H9 (cell line): ENCODE measurements around the gene ZNF101. TPM values are rescaled to one million over a fixed set of nuclear protein-coding genes. Genes with fewer than 3 reads are reported as not detected.

Experiments
- DNase-seq: peaks from one replicate; pipeline ENCODE4 v3.0.0-alpha.2; 2017
- H2AFZ ChIP-seq: one replicate; pipeline ENCODE4 v1.6.1; 2013; ENCODE audit warnings: mild to moderate bottlenecking, low read length, control low read depth, moderate library complexity
- H2AK5ac ChIP-seq: 2 replicates; pipeline ENCODE4 v1.6.1; 2013; ENCODE audit warnings: low read length, control low read depth, mixed read lengths; ENCODE audit not compliant: insufficient read length
- H2BK120ac ChIP-seq: one replicate; pipeline ENCODE4 v1.6.1; 2013; ENCODE audit warnings: low read depth, mild to moderate bottlenecking, low read length, control low read depth, inconsistent platforms; ENCODE audit not compliant: poor library complexity, severe bottlenecking
- H2BK12ac ChIP-seq: 2 replicates; pipeline ENCODE4 v1.6.1; 2013; ENCODE audit warnings: low read length, control low read depth, mixed read lengths, low read depth; ENCODE audit not compliant: insufficient read length
- H2BK15ac ChIP-seq: 2 replicates; pipeline ENCODE4 v1.6.1; 2013; ENCODE audit warnings: low read depth, low read length, control low read depth
- H2BK20ac ChIP-seq: one replicate; pipeline ENCODE4 v1.6.1; 2013; ENCODE audit warnings: low read depth, mild to moderate bottlenecking, low read length, control low read depth, inconsistent platforms; ENCODE audit not compliant: poor library complexity, severe bottlenecking
- H2BK5ac ChIP-seq: 2 replicates; pipeline ENCODE4 v1.6.1; 2013; ENCODE audit warnings: low read length, control low read depth, mixed read lengths; ENCODE audit not compliant: insufficient read length
- H3K14ac ChIP-seq: 2 replicates; pipeline ENCODE4 v1.6.1; 2013; ENCODE audit warnings: low read length, control low read depth; ENCODE audit not compliant: insufficient read depth
- H3K18ac ChIP-seq: 2 replicates; pipeline ENCODE4 v1.6.1; 2013; ENCODE audit warnings: low read depth, mild to moderate bottlenecking, mixed read lengths, low read length, control low read depth; ENCODE audit not compliant: insufficient read length
- H3K23ac ChIP-seq: 2 replicates; pipeline ENCODE4 v1.6.1; 2013; ENCODE audit warnings: low read length, control low read depth, mixed read lengths, low read depth; ENCODE audit not compliant: insufficient read length
- H3K23me2 ChIP-seq: 2 replicates; pipeline ENCODE4 v1.6.1; 2013; ENCODE audit warnings: low read depth, mild to moderate bottlenecking, mixed read lengths, low read length, control low read depth; ENCODE audit not compliant: insufficient read length, poor library complexity, severe bottlenecking
- H3K27ac ChIP-seq: 2 replicates; pipeline ENCODE4 v1.5.1; 2013; ENCODE audit warnings: low read length, control low read depth, mixed read lengths, low read depth; ENCODE audit not compliant: insufficient read length
- H3K27me3 ChIP-seq: 2 replicates; pipeline ENCODE4 v1.6.1; 2013; ENCODE audit warnings: low read length, control low read depth, inconsistent platforms; ENCODE audit not compliant: insufficient read depth
- H3K4ac ChIP-seq: 2 replicates; pipeline ENCODE4 v1.6.1; 2013; ENCODE audit warnings: low read depth, mild to moderate bottlenecking, control low read depth, inconsistent platforms, low read length, moderate library complexity
- H3K4me1 ChIP-seq: 2 replicates; pipeline ENCODE4 v1.6.1; 2013; ENCODE audit warnings: low read length, control low read depth, inconsistent platforms; ENCODE audit not compliant: insufficient read depth
- H3K4me2 ChIP-seq: 2 replicates; pipeline ENCODE4 v1.6.1; 2013; ENCODE audit warnings: low read length, control low read depth, mixed read lengths; ENCODE audit not compliant: insufficient read length, insufficient read depth
- H3K56ac ChIP-seq: 2 replicates; pipeline ENCODE4 v1.6.1; 2013; ENCODE audit warnings: low read depth, mild to moderate bottlenecking, mixed read lengths, low read length, control low read depth; ENCODE audit not compliant: insufficient read length
- H3K79me1 ChIP-seq: 2 replicates; pipeline ENCODE4 v1.6.1; 2013; ENCODE audit warnings: low read depth, mild to moderate bottlenecking, moderate library complexity, low read length, control low read depth, inconsistent platforms; ENCODE audit not compliant: insufficient read depth, poor library complexity, severe bottlenecking
- H3K79me2 ChIP-seq: 2 replicates; pipeline ENCODE4 v1.6.1; 2013; ENCODE audit warnings: low read length, control low read depth, inconsistent platforms; ENCODE audit not compliant: insufficient read depth
- H3K9ac ChIP-seq: 2 replicates; pipeline ENCODE4 v1.6.1; 2013; ENCODE audit warnings: low read length, control low read depth, mixed read lengths; ENCODE audit not compliant: insufficient read length; ENCODE audit errors: extremely low read depth
- H3K9me3 ChIP-seq: one replicate; pipeline ENCODE4 v1.6.1; 2013; ENCODE audit warnings: low read depth, low read length, inconsistent platforms; ENCODE audit not compliant: control insufficient read depth
- H3T11ph ChIP-seq: one replicate; pipeline ENCODE4 v1.6.1; 2013; ENCODE audit warnings: mild to moderate bottlenecking, low read length, control low read depth, inconsistent platforms
- H4K20me1 ChIP-seq: one replicate; pipeline ENCODE4 v1.6.1; 2013; ENCODE audit not compliant: control insufficient read depth, insufficient read length, insufficient read depth
- H4K5ac ChIP-seq: 2 replicates; pipeline ENCODE4 v1.6.1; 2013; ENCODE audit warnings: low read depth, mild to moderate bottlenecking, mixed read lengths, low read length, control low read depth; ENCODE audit not compliant: insufficient read length
- H4K8ac ChIP-seq: replicated peaks from 2 replicates; pipeline ENCODE4 v1.6.1; 2013; ENCODE audit warnings: low read length, control low read depth, mixed read lengths, low read depth; ENCODE audit not compliant: insufficient read length
- H4K91ac ChIP-seq: 2 replicates; pipeline ENCODE4 v1.6.1; 2013; ENCODE audit warnings: low read depth, mild to moderate bottlenecking, moderate library complexity, mixed read lengths, low read length, control low read depth; ENCODE audit not compliant: insufficient read length
- H3K27ac Mint-ChIP-seq, 3 experiments: 2 replicates in 2 of 3; 3 replicates in 1 of 3; pipeline ENCODE4 v1.8.0; 2020 to 2021; ENCODE audit warnings: mixed read lengths in 3 of 3, mild to moderate bottlenecking in 1 of 3, moderate library complexity in 1 of 3
- H3K27me3 Mint-ChIP-seq: 2 replicates; pipeline ENCODE4 v1.8.0; 2021; ENCODE audit warnings: low read depth, mild to moderate bottlenecking, moderate library complexity, mixed read lengths
- H3K36me3 Mint-ChIP-seq, 3 experiments: 2 replicates in 2 of 3; 3 replicates in 1 of 3; pipeline ENCODE4 v1.8.0; 2020 to 2021; ENCODE audit warnings: low read depth in 3 of 3, mixed read lengths in 3 of 3; ENCODE audit not compliant: insufficient read depth in 1 of 3
- H3K4me1 Mint-ChIP-seq, 2 experiments: 2 replicates each; pipeline ENCODE4 v1.8.0; 2020; ENCODE audit warnings: mixed read lengths in 2 of 2
- H3K4me3 Mint-ChIP-seq, 2 experiments: 2 replicates in 1 of 2; 3 replicates in 1 of 2; pipeline ENCODE4 v1.8.0; 2020 to 2021; ENCODE audit warnings: mild to moderate bottlenecking in 2 of 2, mixed read lengths in 2 of 2, moderate library complexity in 1 of 2
- H3K9me3 Mint-ChIP-seq, 2 experiments: 2 replicates in 1 of 2; 3 replicates in 1 of 2; pipeline ENCODE4 v1.8.0; 2020; ENCODE audit warnings: mild to moderate bottlenecking in 2 of 2, mixed read lengths in 2 of 2, moderate library complexity in 1 of 2
- WGBS: extraction: QIAGEN DNeasy Blood & Tissue Kit; methylation state at CpG from one replicate; pipeline ENCODE4 v1.1.7; 2013; ENCODE audit warnings: missing lambda C conversion rate, low lambda C conversion rate, mixed read lengths; ENCODE audit not compliant: insufficient read length; ENCODE audit errors: extremely low coverage; 5-methylcytosine and 5-hydroxymethylcytosine counted together
- total RNA-seq: library from RNA; stranded (reverse); gene quantifications from 2 replicates; pipeline ENCODE4 v1.2.1, GENCODE V29; 2021
- TF ChIP-seq, protein P1 (sequence below): fragments of 200-600 bp; sonication (generic); conservative IDR thresholded peaks from 3 replicates; pipeline ENCODE4 v1.8.0; 2021; ENCODE audit warnings: antibody characterized with exemption, mild to moderate bottlenecking

Gene ZNF101
- total RNA-seq, 1 experiment from 2014 or later: 46.9 TPM

DNA sequence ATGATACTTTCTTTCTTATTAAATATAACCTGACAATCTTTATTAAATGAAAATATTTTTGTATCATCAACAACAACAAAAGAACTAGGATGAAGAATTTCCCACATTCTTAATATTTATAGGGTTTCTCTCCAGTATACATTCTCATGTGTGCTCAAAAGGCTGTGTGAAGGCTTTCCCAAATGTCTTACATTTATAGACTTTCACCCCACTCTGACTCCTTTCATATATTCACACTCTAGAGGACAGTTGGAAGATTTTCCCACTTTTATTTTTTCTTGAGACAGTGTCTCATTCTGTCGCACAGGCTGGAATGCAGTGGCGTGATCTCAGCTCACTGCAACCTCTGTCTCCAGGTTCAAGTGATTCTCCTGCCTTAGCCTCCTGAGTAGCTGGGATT lies 41.9 kb downstream of the ZNF101 start:
- no peak overlapping the region for H3K4ac ChIP-seq
- H3K9ac ChIP-seq: no peak overlapping the region
- no peak overlapping the region for H3K18ac ChIP-seq
- H2BK12ac ChIP-seq: no peak overlapping the region
- no peak overlapping the region for H4K5ac ChIP-seq
- no peak overlapping the region for H3K56ac ChIP-seq
- no peaks in the 10 kb centered on the region for H3K23me2 ChIP-seq
- no peak overlapping the region for H3K14ac ChIP-seq
- no peaks in the 10 kb centered on the region for H3K4me1 Mint-ChIP-seq
- 0 out of 2 replicates have a peak, but pooled peaks cover 1% of the 10 kb centered on the region for H3K79me2 ChIP-seq
- no peak overlapping the region for H3K27ac Mint-ChIP-seq
- H3K27ac ChIP-seq: no peak overlapping the region
- peaks cover 3% of the 10 kb centered on the region for H3K27me3 Mint-ChIP-seq
- H3K9me3 Mint-ChIP-seq: peaks cover 90 to 99% of the 10 kb centered on the region in 2 experiments
- H2BK5ac ChIP-seq: no peak overlapping the region
- TF ChIP-seq, protein P1, sequence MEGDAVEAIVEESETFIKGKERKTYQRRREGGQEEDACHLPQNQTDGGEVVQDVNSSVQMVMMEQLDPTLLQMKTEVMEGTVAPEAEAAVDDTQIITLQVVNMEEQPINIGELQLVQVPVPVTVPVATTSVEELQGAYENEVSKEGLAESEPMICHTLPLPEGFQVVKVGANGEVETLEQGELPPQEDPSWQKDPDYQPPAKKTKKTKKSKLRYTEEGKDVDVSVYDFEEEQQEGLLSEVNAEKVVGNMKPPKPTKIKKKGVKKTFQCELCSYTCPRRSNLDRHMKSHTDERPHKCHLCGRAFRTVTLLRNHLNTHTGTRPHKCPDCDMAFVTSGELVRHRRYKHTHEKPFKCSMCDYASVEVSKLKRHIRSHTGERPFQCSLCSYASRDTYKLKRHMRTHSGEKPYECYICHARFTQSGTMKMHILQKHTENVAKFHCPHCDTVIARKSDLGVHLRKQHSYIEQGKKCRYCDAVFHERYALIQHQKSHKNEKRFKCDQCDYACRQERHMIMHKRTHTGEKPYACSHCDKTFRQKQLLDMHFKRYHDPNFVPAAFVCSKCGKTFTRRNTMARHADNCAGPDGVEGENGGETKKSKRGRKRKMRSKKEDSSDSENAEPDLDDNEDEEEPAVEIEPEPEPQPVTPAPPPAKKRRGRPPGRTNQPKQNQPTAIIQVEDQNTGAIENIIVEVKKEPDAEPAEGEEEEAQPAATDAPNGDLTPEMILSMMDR: no peak
- no peak overlapping the region for H3K4me2 ChIP-seq
- no peak overlapping the region for H3T11ph ChIP-seq
- H3K4me3 Mint-ChIP-seq: no peak overlapping the region
- H3K27me3 ChIP-seq: no peaks in the 10 kb centered on the region
- H4K8ac ChIP-seq: no peak overlapping the region
- no peaks in the 10 kb centered on the region for H3K79me1 ChIP-seq
- no peak for DNase-seq
- no peak overlapping the region for H2AK5ac ChIP-seq
- H4K91ac ChIP-seq: no peak overlapping the region
- H3K23ac ChIP-seq: no peak overlapping the region
- no peak overlapping the region for H2BK15ac ChIP-seq
- no CpG with 5 or more reads among the region's 2 CpGs for WGBS
- peaks cover 83 to 91% (median 84%) of the 10 kb centered on the region in 3 experiments for H3K36me3 Mint-ChIP-seq
- H2BK120ac ChIP-seq: no peak overlapping the region
- H3K9me3 ChIP-seq: peaks cover 84% of the 10 kb centered on the region
- no peaks in the 10 kb centered on the region for H3K4me1 ChIP-seq
- H4K20me1 ChIP-seq: no peaks in the 10 kb centered on the region
- H2AFZ ChIP-seq: no peak overlapping the region
- H2BK20ac ChIP-seq: no peak overlapping the region
